HEK293 (cell line): Measurements from ENCODE around the gene EIF4E1B.

Source experiments
- CTCF ChIA-PET: fragments of 350-600 bp; formaldehyde crosslinking; extraction: SDS; loops from one replicate; lab custom pipeline; 2021; ENCODE audit warnings: antibody characterized with exemption; lab: Yijun Ruan, JAX
- POLR2A ChIA-PET: fragments of 300-600 bp; formaldehyde crosslinking; extraction: SDS; loops from one replicate; lab custom pipeline; 2020; ENCODE audit warnings: antibody characterized with exemption, inconsistent platforms; lab: Yijun Ruan, JAX
- H3K27ac ChIP-seq: fragments of 200-500 bp; sonication (Bioruptor generic); 2 replicates; pipeline ENCODE4 v1.5.1; 2014; ENCODE audit warnings: low read depth, low read length, control low read depth, inconsistent platforms; ENCODE audit errors: extremely low read depth
- H3K36me3 ChIP-seq, 2 experiments: fragments of 200-500 bp in 1 of 2; sonication (Bioruptor generic) in 1 of 2; 1 replicate in 1 of 2; 2 replicates in 1 of 2; pipeline ENCODE4 v1.5.1; 2014 to 2017; ENCODE audit warnings: inconsistent platforms in 2 of 2, low read length in 2 of 2; ENCODE audit not compliant: control insufficient read depth in 2 of 2, insufficient read depth in 1 of 2
- H3K4me1 ChIP-seq: fragments of 200-500 bp; sonication (Bioruptor generic); 2 replicates; pipeline ENCODE4 v1.5.1; 2014; ENCODE audit warnings: mild to moderate bottlenecking, low read length, inconsistent platforms; ENCODE audit not compliant: control insufficient read depth, insufficient read depth
- H3K4me3 ChIP-seq: 2 replicates; pipeline ENCODE4 v1.5.1; 2011; ENCODE audit warnings: low read depth, mild to moderate bottlenecking, control low read depth, low read length, moderate library complexity
- H3K9me3 ChIP-seq: fragments of 200-500 bp; sonication (Bioruptor generic); 2 replicates; pipeline ENCODE4 v1.5.1; 2014; ENCODE audit warnings: low read depth, low read length, inconsistent platforms; ENCODE audit not compliant: control insufficient read depth, insufficient read depth
- GLI4 ChIP-seq: fragments of 450-650 bp; formaldehyde crosslinking; IDR thresholded peaks from 2 replicates; pipeline ENCODE4 v1.5.1; 2016; ENCODE audit warnings: missing biosample characterization, missing genetic modification characterization
- HOXC10 ChIP-seq: sonication (generic); formaldehyde crosslinking; IDR thresholded peaks from 2 replicates; pipeline ENCODE4 v1.8.1; 2023; ENCODE audit warnings: mild to moderate bottlenecking, missing genetic modification reagents
- OVOL3 ChIP-seq: fragments of 450-650 bp; formaldehyde crosslinking; IDR thresholded peaks from 2 replicates; pipeline ENCODE4 v1.5.1; 2016; ENCODE audit warnings: missing biosample characterization, missing genetic modification characterization
- SCRT1 ChIP-seq: fragments of 450-650 bp; formaldehyde crosslinking; IDR thresholded peaks from 2 replicates; pipeline ENCODE4 v1.5.1; 2016; ENCODE audit warnings: missing biosample characterization, missing genetic modification characterization, borderline replicate concordance
- SCRT2 ChIP-seq: fragments of 450-650 bp; formaldehyde crosslinking; IDR thresholded peaks from 2 replicates; pipeline ENCODE4 v1.5.1; 2016; ENCODE audit warnings: missing biosample characterization, missing genetic modification characterization
- SP2 ChIP-seq: fragments of 450-650 bp; formaldehyde crosslinking; IDR thresholded peaks from 2 replicates; pipeline ENCODE4 v1.5.1; 2016; ENCODE audit warnings: missing biosample characterization, missing genetic modification characterization
- TCF7L2 ChIP-seq: IDR thresholded peaks from 2 replicates; pipeline ENCODE4 v1.6.1; 2011; ENCODE audit warnings: low read depth, mild to moderate bottlenecking, inconsistent platforms, low read length, moderate library complexity, borderline replicate concordance
- TRIM28 ChIP-seq: IDR thresholded peaks from 2 replicates; pipeline ENCODE4 v1.6.1; 2011; ENCODE audit warnings: low read length, control low read depth, borderline replicate concordance
- YY2 ChIP-seq: fragments of 450-650 bp; formaldehyde crosslinking; IDR thresholded peaks from 2 replicates; pipeline ENCODE4 v1.5.1; 2016; ENCODE audit warnings: missing biosample characterization, missing genetic modification characterization
- ZFP37 ChIP-seq: fragments of 450-650 bp; formaldehyde crosslinking; IDR thresholded peaks from 2 replicates; pipeline ENCODE4 v1.5.1; 2016; ENCODE audit warnings: missing biosample characterization, missing genetic modification characterization
- ZNF157 ChIP-seq: fragments of 450-650 bp; formaldehyde crosslinking; IDR thresholded peaks from 2 replicates; pipeline ENCODE4 v1.5.1; 2016; ENCODE audit warnings: missing biosample characterization, missing genetic modification characterization
- ZNF184 ChIP-seq: fragments of 450-650 bp; IDR thresholded peaks from 2 replicates; pipeline ENCODE4 v1.5.1; 2018; ENCODE audit warnings: missing biosample characterization, mild to moderate bottlenecking, missing genetic modification characterization
- ZNF202 ChIP-seq: fragments of 450-650 bp; formaldehyde crosslinking; IDR thresholded peaks from 2 replicates; pipeline ENCODE4 v1.5.1; 2016; ENCODE audit warnings: missing biosample characterization, missing genetic modification characterization, borderline replicate concordance
- ZNF221 ChIP-seq: fragments of 450-650 bp; formaldehyde crosslinking; IDR thresholded peaks from 2 replicates; pipeline ENCODE4 v1.5.1; 2017; ENCODE audit warnings: missing biosample characterization, missing genetic modification characterization, borderline replicate concordance
- ZNF23 ChIP-seq: fragments of 450-650 bp; formaldehyde crosslinking; IDR thresholded peaks from 2 replicates; pipeline ENCODE4 v1.5.1; 2016; ENCODE audit warnings: missing biosample characterization, missing genetic modification characterization, borderline replicate concordance
- ZNF24 ChIP-seq: fragments of 450-650 bp; formaldehyde crosslinking; IDR thresholded peaks from 2 replicates; pipeline ENCODE4 v1.5.1; 2016; ENCODE audit warnings: missing biosample characterization, missing genetic modification characterization
- ZNF362 ChIP-seq: fragments of 450-650 bp; formaldehyde crosslinking; IDR thresholded peaks from 2 replicates; pipeline ENCODE4 v1.5.1; 2016; ENCODE audit warnings: missing biosample characterization, missing genetic modification characterization
- ZNF366 ChIP-seq: fragments of 450-650 bp; formaldehyde crosslinking; conservative IDR thresholded peaks from 2 replicates; pipeline ENCODE4 v1.5.1; 2016; ENCODE audit warnings: missing biosample characterization, missing genetic modification characterization
- ZNF394 ChIP-seq: fragments of 450-650 bp; formaldehyde crosslinking; IDR thresholded peaks from 2 replicates; pipeline ENCODE4 v1.5.1; 2016; ENCODE audit warnings: missing biosample characterization, missing genetic modification characterization, mild to moderate bottlenecking, moderate library complexity, borderline replicate concordance
- ZNF416 ChIP-seq: fragments of 450-650 bp; formaldehyde crosslinking; IDR thresholded peaks from 2 replicates; pipeline ENCODE4 v1.5.1; 2016; ENCODE audit warnings: missing biosample characterization, missing genetic modification characterization
- ZNF426 ChIP-seq: fragments of 450-650 bp; formaldehyde crosslinking; IDR thresholded peaks from 2 replicates; pipeline ENCODE4 v1.5.1; 2017; ENCODE audit warnings: missing biosample characterization, missing genetic modification characterization, mild to moderate bottlenecking, inconsistent platforms, moderate library complexity
- ZNF449 ChIP-seq: fragments of 450-650 bp; formaldehyde crosslinking; IDR thresholded peaks from 2 replicates; pipeline ENCODE4 v1.5.1; 2017; ENCODE audit warnings: missing biosample characterization, mild to moderate bottlenecking, missing genetic modification characterization, moderate library complexity
- ZNF585B ChIP-seq: fragments of 450-650 bp; formaldehyde crosslinking; IDR thresholded peaks from 2 replicates; pipeline ENCODE4 v1.5.1; 2016; ENCODE audit warnings: missing biosample characterization, missing genetic modification characterization
- ZNF621 ChIP-seq: fragments of 450-650 bp; formaldehyde crosslinking; IDR thresholded peaks from 2 replicates; pipeline ENCODE4 v1.5.1; 2017; ENCODE audit warnings: missing biosample characterization, missing genetic modification characterization
- ZNF76 ChIP-seq: fragments of 450-650 bp; formaldehyde crosslinking; IDR thresholded peaks from 2 replicates; pipeline ENCODE4; 2016; ENCODE audit warnings: low read depth, missing biosample characterization, missing genetic modification characterization, borderline replicate concordance
- ZSCAN30 ChIP-seq: fragments of 450-650 bp; IDR thresholded peaks from 2 replicates; pipeline ENCODE4 v1.5.1; 2018; ENCODE audit warnings: missing biosample characterization, mild to moderate bottlenecking, missing genetic modification characterization, moderate library complexity
- TF ChIP-seq, protein P1 (sequence below): fragments of 450-650 bp; formaldehyde crosslinking; IDR thresholded peaks from 2 replicates; pipeline ENCODE4 v1.5.1; 2016; ENCODE audit warnings: missing biosample characterization, missing genetic modification characterization

EIF4E1B gene

DNA sequence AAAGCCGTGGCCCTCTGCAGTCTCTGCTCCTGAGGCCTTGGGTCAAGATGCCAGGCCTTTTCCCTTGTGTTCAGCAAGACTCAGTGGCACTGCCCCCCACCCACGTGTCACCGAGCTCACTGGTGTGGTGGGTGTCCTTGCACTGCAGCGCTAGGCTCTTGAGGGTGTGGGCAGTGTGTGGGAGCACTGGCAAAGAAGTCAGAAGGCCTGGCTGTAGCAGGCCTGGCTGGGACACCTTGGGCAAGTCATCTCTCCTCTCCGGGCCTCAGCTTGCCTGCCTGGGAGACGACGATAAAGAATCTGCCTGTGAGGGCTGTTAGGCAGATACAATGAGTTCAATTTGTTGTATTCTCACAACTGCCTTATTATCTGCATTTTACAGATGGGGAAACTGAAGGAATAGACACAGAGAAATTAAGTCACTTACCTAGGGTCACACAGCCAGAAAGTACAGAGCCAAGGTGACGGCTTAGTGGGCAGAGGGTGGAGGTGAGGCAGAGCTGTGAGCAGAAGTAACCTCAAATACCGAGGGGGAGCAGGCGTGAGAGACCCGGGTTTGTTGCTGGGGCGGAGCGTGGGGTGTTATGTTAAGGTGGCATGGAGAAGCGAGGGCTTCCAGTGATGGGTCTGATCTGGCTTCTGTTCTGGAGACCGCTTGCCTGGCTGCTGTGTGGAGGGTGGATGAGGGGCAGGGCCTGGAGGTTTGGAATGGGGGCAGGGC lies 18.2 kb downstream of the EIF4E1B start (continued):
- TF ChIP-seq ZSCAN30 (tag by site-specific recombination), result no peak
- TF ChIP-seq GLI4 (tag by site-specific recombination), result no peak
- TF ChIP-seq ZNF449 (tag by site-specific recombination), result no peak
- TF ChIP-seq ZNF202 (tag by site-specific recombination), result no peak
- no peak for TF ChIP-seq ZNF426
- TF ChIP-seq ZNF394 (tag by site-specific recombination), result no peak
- TF ChIP-seq ZNF221 (tag by site-specific recombination), result no peak

- no peak overlapping the region for H3K27ac ChIP-seq
- H3K4me1 ChIP-seq, result 0 out of 2 replicates have a peak, but pooled peaks cover 2% of the 10 kb centered on the region
- H3K36me3 ChIP-seq, result peaks cover 4 to 12% of the 10 kb centered on the region in 2 experiments; a peak in 2 of 3 replicates
- CTCF ChIA-PET, result interaction anchor here (0.5 to 3.4 kb wide), 4 partner anchors 8 to 336 kb away, joined by 3 to 23 read pairs (median 6); no protein-coding TSS in a partner anchor
- no peaks in the 10 kb centered on the region for H3K9me3 ChIP-seq
- peak; percentile 48 for TF ChIP-seq SP2
- no peak for TF ChIP-seq ZNF621 (tag by site-specific recombination)
- 0 out of 2 replicates have a peak, but pooled peaks have one; percentile 9 for TF ChIP-seq SCRT2
- TF ChIP-seq HOXC10 (CRISPR knock-in tag), result no peak
- POLR2A ChIA-PET, result interaction anchor here (0.7 kb wide), 1 partner anchor 21 kb away, joined by 4 read pairs; the partner anchor contains the start of gene SNCB
- H3K4me3 ChIP-seq, result no peak overlapping the region
Measured at GRCh38 chr5:176650354-176650884, 19.9 kb downstream of the EIF4E1B start.

GRCh38 chr5:176651472-176651980 lies 21.1 kb downstream of the EIF4E1B start:
- Histone ChIP-seq H3K4me1 (0 out of 2 replicates have a peak, but pooled peaks cover 2% of the 10 kb centered on the region), H3K4me3 (no peak overlapping the region), H3K27ac (no peak overlapping the region), H3K9me3 (no peaks in the 10 kb centered on the region), H3K36me3 (peaks cover 4 to 12% of the 10 kb centered on the region in 2 experiments; a peak in 2 of 3 replicates)
- ChIA-PET POLR2A (no interaction called here), CTCF (interaction anchor here (1.3 to 3.4 kb wide), 2 partner anchors 10 to 78 kb away, joined by 8 to 23 read pairs; no protein-coding TSS in a partner anchor)
- TF ChIP-seq ZNF585B (tag by site-specific recombination), result no peak
- no peak for TF ChIP-seq ZNF362
- no peak for TF ChIP-seq ZNF202 (tag by site-specific recombination)
- TF ChIP-seq OVOL3 (tag by site-specific recombination), result no peak
- TF ChIP-seq ZNF416, result no peak
- no peak for TF ChIP-seq ZNF366 (tag by site-specific recombination)
- TF ChIP-seq ZNF24 (tag by site-specific recombination), result no peak
- no peak for TF ChIP-seq ZFP37 (tag by site-specific recombination)
- no peak for TF ChIP-seq ZNF184 (tag by site-specific recombination)
- TF ChIP-seq, protein P1, sequence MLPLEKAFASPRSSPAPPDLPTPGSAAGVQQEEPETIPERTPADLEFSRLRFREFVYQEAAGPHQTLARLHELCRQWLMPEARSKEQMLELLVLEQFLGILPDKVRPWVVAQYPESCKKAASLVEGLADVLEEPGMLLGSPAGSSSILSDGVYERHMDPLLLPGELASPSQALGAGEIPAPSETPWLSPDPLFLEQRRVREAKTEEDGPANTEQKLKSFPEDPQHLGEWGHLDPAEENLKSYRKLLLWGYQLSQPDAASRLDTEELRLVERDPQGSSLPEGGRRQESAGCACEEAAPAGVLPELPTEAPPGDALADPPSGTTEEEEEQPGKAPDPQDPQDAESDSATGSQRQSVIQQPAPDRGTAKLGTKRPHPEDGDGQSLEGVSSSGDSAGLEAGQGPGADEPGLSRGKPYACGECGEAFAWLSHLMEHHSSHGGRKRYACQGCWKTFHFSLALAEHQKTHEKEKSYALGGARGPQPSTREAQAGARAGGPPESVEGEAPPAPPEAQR (tag by site-specific recombination), result no peak
- no peak for TF ChIP-seq TRIM28
- TF ChIP-seq ZNF157 (tag by site-specific recombination), result no peak
- TF ChIP-seq ZNF23 (tag by site-specific recombination), result no peak
- TF ChIP-seq TCF7L2, result no peak
- TF ChIP-seq YY2, result no peak
- no peak for TF ChIP-seq ZNF76 (tag by site-specific recombination)
- TF ChIP-seq SCRT1 (tag by site-specific recombination), result no peak
